GM12873 (cell line): Measurements from ENCODE around the gene ADAP2.

ENCODE experiments used
- TF ChIP-seq, protein P1 (sequence below): IDR thresholded peaks from 2 replicates; pipeline ENCODE4 v1.5.1; 2012; ENCODE audit warnings: low read depth, mild to moderate bottlenecking, moderate library complexity, low read length, control low read depth; ENCODE audit not compliant: insufficient read depth; ENCODE audit errors: missing control alignments

The ADAP2 gene

GRCh38 chr17:30956764-30957374 lies 35.1 kb downstream of the ADAP2 start:
- TF ChIP-seq, protein P1, sequence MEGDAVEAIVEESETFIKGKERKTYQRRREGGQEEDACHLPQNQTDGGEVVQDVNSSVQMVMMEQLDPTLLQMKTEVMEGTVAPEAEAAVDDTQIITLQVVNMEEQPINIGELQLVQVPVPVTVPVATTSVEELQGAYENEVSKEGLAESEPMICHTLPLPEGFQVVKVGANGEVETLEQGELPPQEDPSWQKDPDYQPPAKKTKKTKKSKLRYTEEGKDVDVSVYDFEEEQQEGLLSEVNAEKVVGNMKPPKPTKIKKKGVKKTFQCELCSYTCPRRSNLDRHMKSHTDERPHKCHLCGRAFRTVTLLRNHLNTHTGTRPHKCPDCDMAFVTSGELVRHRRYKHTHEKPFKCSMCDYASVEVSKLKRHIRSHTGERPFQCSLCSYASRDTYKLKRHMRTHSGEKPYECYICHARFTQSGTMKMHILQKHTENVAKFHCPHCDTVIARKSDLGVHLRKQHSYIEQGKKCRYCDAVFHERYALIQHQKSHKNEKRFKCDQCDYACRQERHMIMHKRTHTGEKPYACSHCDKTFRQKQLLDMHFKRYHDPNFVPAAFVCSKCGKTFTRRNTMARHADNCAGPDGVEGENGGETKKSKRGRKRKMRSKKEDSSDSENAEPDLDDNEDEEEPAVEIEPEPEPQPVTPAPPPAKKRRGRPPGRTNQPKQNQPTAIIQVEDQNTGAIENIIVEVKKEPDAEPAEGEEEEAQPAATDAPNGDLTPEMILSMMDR = no peak

DNA sequence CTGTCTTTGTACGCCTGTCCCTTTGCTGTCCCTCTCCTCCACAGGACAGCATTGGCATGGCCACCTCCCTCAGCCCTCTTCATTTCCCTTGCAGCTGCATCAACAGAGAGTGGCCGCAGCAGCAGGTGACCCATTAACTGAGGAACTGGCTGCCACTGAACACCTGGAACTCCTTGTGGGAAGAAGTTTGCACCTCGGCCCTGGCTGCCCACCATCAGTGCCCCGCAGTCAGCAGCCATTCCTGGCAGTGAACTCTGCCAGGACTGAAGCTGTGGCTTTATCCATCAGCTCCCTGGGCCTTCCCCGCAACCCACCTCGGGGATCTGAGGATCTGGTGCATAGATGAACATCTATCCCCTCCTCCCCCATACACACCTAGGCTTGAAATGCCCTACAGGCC lies 36.0 kb downstream of the ADAP2 start:
- TF ChIP-seq, protein P1 = no peak

DNA sequence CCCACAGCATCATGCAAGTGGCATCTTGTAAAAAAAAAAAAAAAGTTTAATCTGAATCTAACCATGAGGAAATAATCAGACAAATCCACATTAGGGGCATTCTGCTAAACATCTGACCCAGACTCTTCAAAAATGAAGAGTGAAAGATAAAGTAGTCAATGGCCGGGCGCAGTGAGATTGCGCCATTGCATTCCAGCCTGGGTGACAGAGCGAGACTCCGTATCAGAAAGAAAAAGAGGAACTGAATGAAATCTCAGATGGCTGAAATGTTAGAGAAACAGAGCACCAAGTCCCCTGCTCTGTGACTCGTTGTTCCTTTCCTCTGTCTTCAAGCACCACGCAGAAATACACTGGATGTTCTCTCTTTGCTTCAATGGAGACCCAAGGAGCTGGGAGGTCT lies 36.4 kb downstream of the ADAP2 start:
- TF ChIP-seq, protein P1 = no peak

DNA sequence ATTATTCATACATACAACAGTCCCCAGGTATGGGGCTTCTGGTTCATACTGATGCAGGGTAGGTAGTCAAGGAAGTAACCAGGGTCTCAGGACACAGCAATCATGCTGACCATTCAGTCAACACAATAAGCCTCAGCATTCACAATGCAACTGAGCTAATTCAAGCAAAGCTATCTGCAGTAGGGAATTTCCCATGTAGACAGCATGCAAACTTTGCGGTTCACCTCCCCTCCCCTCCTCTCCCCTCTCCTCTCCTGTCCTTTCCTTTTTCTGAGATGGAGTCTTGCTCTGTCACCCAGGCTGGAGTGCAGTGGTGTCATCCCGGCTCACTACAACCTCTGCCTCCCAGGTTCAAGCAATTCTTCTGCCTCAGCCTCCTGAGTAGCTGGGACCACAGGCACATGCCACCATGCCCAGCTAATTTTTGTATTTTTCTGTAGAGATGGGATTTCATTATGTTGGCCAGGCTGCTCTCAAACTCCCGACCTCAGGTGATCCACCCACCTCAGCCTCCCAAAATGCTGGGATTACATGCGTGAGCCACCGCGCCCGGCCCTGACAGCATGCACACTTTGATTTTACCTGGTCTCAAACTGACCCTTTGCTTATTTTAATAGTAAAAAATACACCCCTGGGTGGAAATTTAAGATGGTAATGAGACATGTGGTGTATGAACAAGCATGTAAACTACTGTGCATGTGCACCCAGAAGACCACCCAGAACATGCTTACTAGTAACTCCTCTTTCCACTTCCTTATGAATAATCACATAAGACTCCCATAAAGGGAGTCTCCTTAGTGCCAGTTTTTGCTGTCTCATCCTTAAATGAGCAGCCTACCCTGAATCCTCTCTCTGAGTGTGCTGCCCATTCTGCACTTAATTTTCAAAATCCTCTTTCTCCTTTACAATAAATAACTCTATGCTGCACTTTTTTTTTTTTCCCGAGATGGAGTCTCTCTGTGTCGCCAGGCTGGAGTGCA lies 39.8 kb downstream of the ADAP2 start:
- TF ChIP-seq, protein P1 = no peak

DNA sequence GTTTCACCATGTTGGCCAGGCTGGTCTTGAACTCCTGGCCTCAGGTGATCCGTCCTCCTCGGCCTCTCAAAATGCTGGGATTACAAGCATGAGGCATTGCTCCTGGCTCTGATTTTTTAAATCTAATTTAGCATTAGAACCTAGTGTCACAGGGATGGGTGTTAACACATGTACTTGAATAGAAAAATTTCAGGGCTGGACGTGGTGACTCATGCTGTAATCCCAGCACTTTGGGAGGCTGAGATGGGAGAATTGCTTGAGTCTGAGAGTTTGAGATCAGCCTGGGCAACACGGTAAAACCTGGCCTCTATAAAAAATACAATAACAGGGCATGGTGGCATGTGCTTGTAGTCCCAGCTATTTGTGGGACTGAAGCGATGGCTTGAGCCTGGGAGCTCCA lies 43.1 kb downstream of the ADAP2 start:
- TF ChIP-seq, protein P1 = no peak

DNA sequence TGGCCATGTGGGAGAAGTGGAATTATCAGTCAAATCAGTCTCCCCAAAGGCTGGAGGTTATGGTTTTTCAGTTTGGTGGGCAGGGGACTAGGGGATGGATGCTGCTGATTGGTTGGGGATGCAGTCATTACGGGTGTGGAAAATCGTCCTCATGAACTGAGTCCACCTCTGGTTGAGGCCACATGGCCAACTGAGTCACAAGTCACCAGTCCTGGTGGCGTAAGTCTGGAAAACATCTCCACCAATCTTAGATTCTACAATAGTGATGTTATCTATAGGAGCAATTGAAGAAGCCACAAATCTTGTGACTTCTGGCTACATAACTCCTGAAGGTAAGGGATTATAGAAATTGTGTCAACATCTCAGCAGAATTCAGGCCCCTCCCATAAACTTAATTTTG lies 43.9 kb downstream of the ADAP2 start:
- TF ChIP-seq, protein P1 = no peak
